ENCODE measurements around the gene PTPN11. TPM values are rescaled to one million over a fixed set of nuclear protein-coding genes. Genes with fewer than 3 reads are reported as not detected.

PTPN11 gene
- total RNA-seq, 1 experiment from 2014 or later: 153 TPM

DNA sequence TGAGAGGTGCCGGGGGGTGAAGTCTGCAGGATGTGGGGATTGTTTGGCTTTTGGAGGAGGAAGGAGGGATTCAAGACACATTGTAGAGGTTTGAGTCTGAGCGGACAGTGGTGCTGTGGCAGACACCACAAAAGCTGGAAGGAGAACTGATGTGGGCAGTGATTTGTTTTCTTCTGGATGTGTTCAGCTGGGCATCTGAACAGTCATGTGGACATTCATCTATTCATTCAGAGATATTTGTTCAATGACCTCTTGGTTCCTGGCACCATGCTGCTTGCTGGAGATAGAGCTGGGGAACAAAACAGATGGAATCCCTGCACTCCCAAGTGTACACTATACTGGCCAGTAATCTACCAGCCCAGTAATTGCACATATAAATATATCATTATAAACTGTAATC is 64.0 kb downstream of the PTPN11 start:
- POLR2A ChIA-PET: no interaction called here
- H3K9me3 ChIP-seq: no peaks in the 10 kb centered on the region

DNA sequence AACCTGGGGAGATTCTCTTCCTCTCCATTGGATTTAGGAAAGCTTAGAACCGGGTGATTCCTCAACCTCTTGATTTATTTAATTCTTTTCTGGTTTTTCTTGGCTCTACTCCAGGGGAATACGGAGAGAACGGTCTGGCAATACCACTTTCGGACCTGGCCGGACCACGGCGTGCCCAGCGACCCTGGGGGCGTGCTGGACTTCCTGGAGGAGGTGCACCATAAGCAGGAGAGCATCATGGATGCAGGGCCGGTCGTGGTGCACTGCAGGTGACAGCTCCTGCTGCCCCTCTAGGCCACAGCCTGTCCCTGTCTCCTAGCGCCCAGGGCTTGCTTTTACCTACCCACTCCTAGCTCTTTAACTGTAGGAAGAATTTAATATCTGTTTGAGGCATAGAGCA is 67.6 kb downstream of the PTPN11 start:
- Mint-ChIP-seq H3K27ac (ENCODE audit: unreplicated experiment) (no peak overlapping the region), H3K4me3 (ENCODE audit: unreplicated experiment) (no peak overlapping the region), H3K27me3 (ENCODE audit: insufficient read depth, unreplicated experiment) (no peaks in the 10 kb centered on the region), H3K9me3 (ENCODE audit: unreplicated experiment) (no peaks in the 10 kb centered on the region), H3K36me3 (ENCODE audit: insufficient read depth, unreplicated experiment) (peaks cover 72% of the 10 kb centered on the region), H3K4me1 (ENCODE audit: low read depth, unreplicated experiment) (no peaks in the 10 kb centered on the region)
- no peaks in the 10 kb centered on the region for H3K4me1 ChIP-seq
- DNase-seq: no peak
- intact Hi-C loops (cut with micrococcal nuclease; ENCODE audit: unreplicated experiment): no loop called here
- H3K27me3 ChIP-seq (replicated peaks; ENCODE audit: control insufficient read depth, insufficient read depth, low read length): no peaks in the 10 kb centered on the region
- TF ChIP-seq CTCF (IDR thresholded peaks at IDR 0.05; ENCODE audit: insufficient read depth in 1 of 2, low read depth in 1 of 2, low read length in 1 of 2, severe bottlenecking in 1 of 2, unreplicated experiment in 1 of 2): no peak
- peaks cover 3% of the 10 kb centered on the region for H3K36me3 ChIP-seq (ENCODE audit: control insufficient read depth, insufficient read depth, low read length)
- POLR2A ChIA-PET: no interaction called here
- no peaks in the 10 kb centered on the region for H3K9me3 ChIP-seq
- no peak overlapping the region for H3K4me3 ChIP-seq (ENCODE audit: low read depth, low read length)
- BruUV-seq (replicated peaks): no TSS peak
- CTCF ChIA-PET: no interaction called here

More for the DNA sequence above, 64.0 kb downstream of the PTPN11 start:
- TF ChIP-seq CTCF (IDR thresholded peaks at IDR 0.05; ENCODE audit: insufficient read depth in 1 of 2, low read depth in 1 of 2, low read length in 1 of 2, severe bottlenecking in 1 of 2, unreplicated experiment in 1 of 2): no peak
- H3K27ac Mint-ChIP-seq (ENCODE audit: unreplicated experiment): no peak overlapping the region
- DNase-seq: no peak
- intact Hi-C loops (cut with micrococcal nuclease; ENCODE audit: unreplicated experiment): no loop called here
- H3K36me3 ChIP-seq (ENCODE audit: control insufficient read depth, insufficient read depth, low read length): peaks cover 6% of the 10 kb centered on the region
- CTCF ChIA-PET: no interaction called here
- H3K27me3 ChIP-seq (replicated peaks; ENCODE audit: control insufficient read depth, insufficient read depth, low read length): no peaks in the 10 kb centered on the region
- no peaks in the 10 kb centered on the region for H3K9me3 Mint-ChIP-seq (ENCODE audit: unreplicated experiment)
- H3K4me3 Mint-ChIP-seq (ENCODE audit: unreplicated experiment): no peak overlapping the region
- no peaks in the 10 kb centered on the region for H3K27me3 Mint-ChIP-seq (ENCODE audit: insufficient read depth, unreplicated experiment)
- H3K4me3 ChIP-seq (ENCODE audit: low read depth, low read length): no peak overlapping the region
- peaks cover 84% of the 10 kb centered on the region for H3K36me3 Mint-ChIP-seq (ENCODE audit: insufficient read depth, unreplicated experiment)
- no peaks in the 10 kb centered on the region for H3K4me1 ChIP-seq
- BruUV-seq (replicated peaks): no TSS peak
- H3K4me1 Mint-ChIP-seq (ENCODE audit: low read depth, unreplicated experiment): no peaks in the 10 kb centered on the region

GRCh38 chr12:112488257-112488876 is 69.6 kb downstream of the PTPN11 start:
- intact Hi-C loops (cut with micrococcal nuclease; ENCODE audit: unreplicated experiment): no loop called here
- Histone ChIP-seq H3K4me3 (ENCODE audit: low read depth, low read length) (no peak overlapping the region), H3K9me3 (no peaks in the 10 kb centered on the region), H3K27me3 (replicated peaks; ENCODE audit: control insufficient read depth, insufficient read depth, low read length) (no peaks in the 10 kb centered on the region), H3K36me3 (ENCODE audit: control insufficient read depth, insufficient read depth, low read length) (no peaks in the 10 kb centered on the region; the same call in none of the 2 replicates), H3K4me1 (no peaks in the 10 kb centered on the region)
- Mint-ChIP-seq H3K9me3 (ENCODE audit: unreplicated experiment) (no peaks in the 10 kb centered on the region), H3K27me3 (ENCODE audit: insufficient read depth, unreplicated experiment) (no peaks in the 10 kb centered on the region), H3K4me1 (ENCODE audit: low read depth, unreplicated experiment) (no peaks in the 10 kb centered on the region), H3K36me3 (ENCODE audit: insufficient read depth, unreplicated experiment) (peaks cover 72% of the 10 kb centered on the region), H3K4me3 (ENCODE audit: unreplicated experiment) (no peak overlapping the region), H3K27ac (ENCODE audit: unreplicated experiment) (no peak overlapping the region)
- no peak for DNase-seq
- BruUV-seq (replicated peaks): no TSS peak
- ChIA-PET CTCF (no interaction called here), POLR2A (no interaction called here)
- no peak for TF ChIP-seq CTCF (IDR thresholded peaks at IDR 0.05; ENCODE audit: insufficient read depth in 1 of 2, low read depth in 1 of 2, low read length in 1 of 2, severe bottlenecking in 1 of 2, unreplicated experiment in 1 of 2)
